Psoas muscle (tissue), 8 donors: ENCODE results near the gene PEAR1. TPM values are rescaled to one million over a fixed set of nuclear protein-coding genes. Genes with fewer than 3 reads are reported as not detected.

Experiments used
- ATAC-seq, 4 donors: fragments of 200-7000 bp; cut with Tn5 transposase; one replicate each; pipeline ENCODE4 v1.9.1; 2020; ENCODE audit warnings: moderate library complexity in 3 of 4, mild to moderate bottlenecking in 2 of 4
- DNase-seq, 2 donors: peaks; one replicate each; pipeline ENCODE4 v3.0.0-alpha.2; 2020
- H3K27ac ChIP-seq: fragments of 200-600 bp; one replicate; pipeline ENCODE4 v1.8.0; 2022
- H3K27me3 ChIP-seq, 3 donors: fragments of 200-600 bp in 1 of 3; one replicate each; pipeline versions ENCODE4 v1.6.1 to v1.8.0; 2013 to 2022; ENCODE audit warnings: low read length in 2 of 3, mild to moderate bottlenecking in 2 of 3, moderate library complexity in 1 of 3; ENCODE audit not compliant: insufficient read depth in 3 of 3
- H3K36me3 ChIP-seq, 2 donors: fragments of 200-600 bp in 1 of 2; one replicate each; pipeline versions ENCODE4 v1.6.1 to v1.8.0; 2013 to 2022; ENCODE audit warnings: low read depth in 1 of 2, mild to moderate bottlenecking in 1 of 2, moderate library complexity in 1 of 2; ENCODE audit not compliant: insufficient read depth in 1 of 2
- H3K4me1 ChIP-seq: fragments of 200-600 bp; one replicate; pipeline ENCODE4 v1.8.0; 2022
- H3K4me3 ChIP-seq: fragments of 200-600 bp; one replicate; pipeline ENCODE4 v1.8.0; 2022; ENCODE audit warnings: mild to moderate bottlenecking
- H3K9me3 ChIP-seq: fragments of 200-600 bp; one replicate; pipeline ENCODE4 v1.8.0; 2022
- WGBS, 3 donors: extraction: QIAGEN DNeasy Blood & Tissue Kit; methylation state at CpG; one replicate each; pipeline versions ENCODE4 v1.1.6 to v1.1.7; 2013; 5-methylcytosine and 5-hydroxymethylcytosine counted together
- intact Hi-C, 2 donors: fragments of 100-400 bp; cut with DNase I; formaldehyde crosslinking; loops; one replicate each; pipeline versions ENCODE4 v1.11.0 to v1.14.2; 2022
- polyA plus RNA-seq, 3 donors: library from polyadenylated mRNA; stranded (reverse); fragments of 200-250 nt; gene quantifications; one replicate each; pipeline ENCODE4 v1.2.3, GENCODE V29; 2013
- total RNA-seq, 4 donors: library from RNA; stranded (reverse); fragmentation: NEBNext Ultra II Directional in 2 of 4; extraction: Animal tissue kit (Norgen Biotek cat#: 25700) in 2 of 4; gene quantifications; one replicate each; pipeline versions ENCODE4 v1.2.1 to v1.2.4, GENCODE V29; 2021 to 2023
- TF ChIP-seq, protein P1 (sequence below): fragments of 200-600 bp; IDR thresholded peaks from one replicate; pipeline ENCODE4 v1.8.0; 2022; ENCODE audit warnings: antibody characterized with exemption
- donor health status: healthy with polysubstance abuse.
- donor health status: DM: no; HTN: no; CAD: no; lungs with moderate emphysema.
- donor health status: Bipolar disorder and iron deficiency.
- donor health status: healthy.
- donor health status: DM: yes; HTN: yes; CAD: no.
- donor health status: DM: no; HTN: no; CAD: no.
- donor health status: DM: no; HTN: no; CAD: no.
- donor health status: DM: yes; HTN: yes; CAD: no.

Gene PEAR1
- total and polyA plus RNA-seq, 7 donors, result 2.1 to 7.3 (median 3.8) TPM

DNA sequence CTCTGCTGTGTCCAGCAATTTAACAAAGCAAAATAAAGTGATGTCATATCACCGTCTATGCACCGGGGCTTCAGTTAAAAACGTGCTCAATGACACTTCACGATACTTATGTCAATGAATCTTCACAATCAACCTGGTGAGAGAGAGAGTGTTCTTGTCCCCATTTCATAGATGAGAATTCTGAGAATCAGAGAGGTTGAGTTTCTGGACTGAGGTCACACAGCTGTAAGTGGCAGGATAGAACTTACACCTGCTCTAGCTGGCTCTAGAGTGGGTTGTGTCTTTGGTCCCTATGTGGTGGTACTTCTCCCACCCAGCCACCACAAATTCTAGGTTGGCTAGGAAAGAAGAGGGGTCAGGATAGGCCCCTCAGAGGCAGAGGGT lies 27.7 kb upstream of the PEAR1 start:
- ATAC-seq (no peak), DNase-seq (no peak)
- Histone ChIP-seq H3K9me3 (no peaks in the 10 kb centered on the region), H3K4me1 (no peaks in the 10 kb centered on the region), H3K27me3 (peaks cover 0 to 34% (median 9%) of the 10 kb centered on the region in 3 donors), H3K4me3 (no peak overlapping the region), H3K27ac (no peak overlapping the region), H3K36me3 (no peaks in the 10 kb centered on the region)
- TF ChIP-seq, protein P1, sequence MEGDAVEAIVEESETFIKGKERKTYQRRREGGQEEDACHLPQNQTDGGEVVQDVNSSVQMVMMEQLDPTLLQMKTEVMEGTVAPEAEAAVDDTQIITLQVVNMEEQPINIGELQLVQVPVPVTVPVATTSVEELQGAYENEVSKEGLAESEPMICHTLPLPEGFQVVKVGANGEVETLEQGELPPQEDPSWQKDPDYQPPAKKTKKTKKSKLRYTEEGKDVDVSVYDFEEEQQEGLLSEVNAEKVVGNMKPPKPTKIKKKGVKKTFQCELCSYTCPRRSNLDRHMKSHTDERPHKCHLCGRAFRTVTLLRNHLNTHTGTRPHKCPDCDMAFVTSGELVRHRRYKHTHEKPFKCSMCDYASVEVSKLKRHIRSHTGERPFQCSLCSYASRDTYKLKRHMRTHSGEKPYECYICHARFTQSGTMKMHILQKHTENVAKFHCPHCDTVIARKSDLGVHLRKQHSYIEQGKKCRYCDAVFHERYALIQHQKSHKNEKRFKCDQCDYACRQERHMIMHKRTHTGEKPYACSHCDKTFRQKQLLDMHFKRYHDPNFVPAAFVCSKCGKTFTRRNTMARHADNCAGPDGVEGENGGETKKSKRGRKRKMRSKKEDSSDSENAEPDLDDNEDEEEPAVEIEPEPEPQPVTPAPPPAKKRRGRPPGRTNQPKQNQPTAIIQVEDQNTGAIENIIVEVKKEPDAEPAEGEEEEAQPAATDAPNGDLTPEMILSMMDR, result no peak
- intact Hi-C loops, result no loop called here
- 77 to 92% (median 80%) methylated on average over 4 of the region's 4 CpGs for WGBS, 3 donors

DNA sequence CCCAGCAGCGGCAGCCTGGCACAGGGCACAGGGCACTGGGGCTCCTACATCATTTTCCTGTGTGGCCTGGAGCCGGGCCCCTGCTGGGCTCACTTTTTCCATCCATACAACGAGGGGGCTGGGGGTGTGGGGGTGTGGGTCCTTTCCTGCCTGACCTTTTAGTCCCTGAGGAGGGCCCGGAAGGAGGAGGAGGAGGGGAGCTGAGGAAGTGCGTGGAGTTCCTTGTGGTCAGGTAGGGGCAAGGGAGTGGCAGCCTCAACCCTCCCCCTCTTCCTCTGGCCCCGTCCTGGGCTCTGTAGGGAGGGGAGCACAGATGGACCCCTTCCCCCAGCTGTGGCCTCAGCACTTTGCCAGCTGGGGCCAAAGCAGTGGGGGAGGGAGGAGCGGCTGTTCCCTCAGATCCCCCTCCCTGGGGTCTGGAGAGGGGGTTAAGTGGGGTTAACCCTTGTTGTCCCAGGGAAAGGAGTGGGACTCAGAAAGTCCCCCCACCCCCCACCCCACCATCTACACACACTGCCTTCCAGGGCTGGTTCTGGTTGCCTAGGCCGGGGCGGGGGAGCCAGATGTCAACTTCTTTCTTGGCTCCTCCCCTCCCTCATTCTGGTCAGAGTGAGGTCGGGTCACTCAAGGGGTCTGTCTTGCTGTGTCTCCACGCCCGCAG lies 27.1 kb upstream of the PEAR1 start:
- intact Hi-C loops, result no loop called here
- peaks cover 0 to 29% (median 6%) of the 10 kb centered on the region in 3 donors for H3K27me3 ChIP-seq

DNA sequence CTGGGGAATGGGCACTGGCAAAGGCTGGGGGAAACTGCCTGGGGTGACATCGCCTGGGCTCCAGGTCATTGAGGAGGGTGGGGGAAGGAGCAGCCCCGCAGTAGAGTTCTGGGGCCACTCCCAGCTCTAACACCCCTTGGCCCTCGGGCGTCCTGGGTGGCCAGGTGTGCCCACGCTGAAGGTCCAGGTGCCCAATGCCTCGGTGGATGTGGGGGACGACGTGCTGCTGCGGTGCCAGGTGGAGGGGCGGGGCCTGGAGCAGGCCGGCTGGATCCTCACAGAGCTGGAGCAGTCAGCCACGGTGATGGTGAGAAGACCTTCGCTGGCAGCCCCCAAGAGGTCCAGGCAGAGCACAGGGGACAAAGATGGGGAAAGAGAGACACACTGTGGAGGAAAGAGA lies 25.2 kb upstream of the PEAR1 start:
- intact Hi-C loops, result no loop called here
- ATAC-seq, result no peak
- DNase-seq, result peak; percentile 9 to 49

More for the DNA sequence above, 27.1 kb upstream of the PEAR1 start:
- Histone ChIP-seq H3K27ac (no peak overlapping the region), H3K4me1 (no peaks in the 10 kb centered on the region), H3K9me3 (no peaks in the 10 kb centered on the region), H3K36me3 (no peaks in the 10 kb centered on the region), H3K4me3 (no peak overlapping the region)
- WGBS, 3 donors, result 51 to 56% (median 52%) methylated on average over 9 to 12 of the region's 12 CpGs
- TF ChIP-seq, protein P1, result no peak
- no peak for ATAC-seq
- peak in 1 of 2 donors; percentile 6 for DNase-seq

DNA sequence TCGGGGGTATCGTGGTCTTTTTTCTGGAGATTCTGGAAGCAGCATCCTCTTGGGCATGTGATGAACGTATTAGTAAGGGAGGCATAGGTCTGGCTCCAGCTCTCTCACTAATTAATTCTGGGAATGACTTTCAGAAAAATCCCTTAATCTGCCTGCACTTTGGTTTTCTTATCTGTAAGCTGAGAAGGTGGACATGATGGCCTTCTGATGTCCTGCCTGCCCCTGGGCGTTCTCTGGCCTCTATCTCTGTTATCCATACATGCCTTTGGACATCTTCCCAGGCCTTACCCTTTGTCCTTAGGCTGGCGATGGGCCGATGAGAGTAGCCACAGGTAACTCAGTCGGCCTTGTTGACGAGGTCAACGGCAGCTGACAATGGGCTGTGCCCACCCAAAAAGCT lies 24.1 kb upstream of the PEAR1 start:
- intact Hi-C loops, result no loop called here
- Histone ChIP-seq H3K27ac (no peak overlapping the region), H3K9me3 (no peaks in the 10 kb centered on the region), H3K36me3 (no peaks in the 10 kb centered on the region), H3K4me1 (no peaks in the 10 kb centered on the region), H3K4me3 (no peak overlapping the region), H3K27me3 (peaks cover 0 to 2% (median 0%) of the 10 kb centered on the region in 3 donors)
- WGBS, 3 donors, result 91 to 94% (median 92%) methylated on average over 9 of the region's 9 CpGs
- TF ChIP-seq, protein P1, result no peak
- DNase-seq (no peak), ATAC-seq (no peak)

More for the DNA sequence above, 25.2 kb upstream of the PEAR1 start:
- no peak overlapping the region for H3K4me3 ChIP-seq
- H3K27ac ChIP-seq, result no peak overlapping the region
- peaks cover 0 to 13% (median 0%) of the 10 kb centered on the region in 3 donors for H3K27me3 ChIP-seq
- no peaks in the 10 kb centered on the region for H3K4me1 ChIP-seq
- no peaks in the 10 kb centered on the region for H3K36me3 ChIP-seq
- TF ChIP-seq, protein P1, result no peak
- 49 to 56% (median 55%) methylated on average over 12 to 13 of the region's 13 CpGs for WGBS, 3 donors
- H3K9me3 ChIP-seq, result no peaks in the 10 kb centered on the region

DNA sequence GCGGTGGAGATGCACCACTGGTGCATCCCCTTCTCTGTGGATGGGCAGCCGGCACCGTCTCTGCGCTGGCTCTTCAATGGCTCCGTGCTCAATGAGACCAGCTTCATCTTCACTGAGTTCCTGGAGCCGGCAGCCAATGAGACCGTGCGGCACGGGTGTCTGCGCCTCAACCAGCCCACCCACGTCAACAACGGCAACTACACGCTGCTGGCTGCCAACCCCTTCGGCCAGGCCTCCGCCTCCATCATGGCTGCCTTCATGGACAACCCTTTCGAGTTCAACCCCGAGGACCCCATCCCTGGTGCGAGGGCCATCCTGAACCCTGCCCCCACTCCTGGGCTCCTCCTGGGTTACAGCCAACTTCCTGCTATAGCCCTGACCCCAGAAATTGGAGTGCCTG lies 19.9 kb upstream of the PEAR1 start:
- intact Hi-C loops, result no loop called here
- WGBS, 3 donors, result 75 to 84% (median 78%) methylated on average over 18 of the region's 18 CpGs

More for the DNA sequence above, 19.9 kb upstream of the PEAR1 start:
- ATAC-seq, result no peak
- no peaks in the 10 kb centered on the region for H3K4me1 ChIP-seq
- no peaks in the 10 kb centered on the region for H3K27me3 ChIP-seq
- peak in 1 of 2 donors; percentile 30 for DNase-seq
- H3K9me3 ChIP-seq, result no peaks in the 10 kb centered on the region
- no peak overlapping the region for H3K4me3 ChIP-seq
- TF ChIP-seq, protein P1, result no peak
- no peak overlapping the region for H3K27ac ChIP-seq
- no peaks in the 10 kb centered on the region for H3K36me3 ChIP-seq
